ENCODE measurements around the gene PHACTR2.

Gene PHACTR2

DNA sequence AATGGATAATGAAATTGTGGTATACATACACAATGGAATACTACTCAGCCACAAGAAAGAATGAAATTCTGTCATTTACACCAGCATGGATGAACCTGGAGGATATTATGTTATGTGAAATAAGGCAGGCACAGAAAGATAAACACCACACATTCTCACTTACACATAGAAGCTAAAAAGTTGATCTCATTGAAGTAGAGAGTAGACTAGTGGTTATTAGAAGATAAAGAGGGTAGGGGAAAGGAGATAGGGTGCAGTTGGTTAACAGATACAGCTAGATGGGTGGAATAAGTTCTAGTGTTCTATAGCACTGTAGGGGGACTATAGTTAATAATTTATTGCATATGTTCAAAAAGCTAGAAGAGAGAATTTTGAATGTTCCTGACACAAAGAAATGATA is 139.9 kb downstream of the PHACTR2 start:
- H2AFZ ChIP-seq (ENCODE audit: insufficient read depth, low read length, poor library complexity), result no peak overlapping the region
- no peak overlapping the region for H3K4me2 ChIP-seq (ENCODE audit: low read length)
- H3K27ac ChIP-seq (ENCODE audit: low read depth, low read length), result no peak overlapping the region
- H2AK5ac ChIP-seq (ENCODE audit: low read length), result no peak overlapping the region
- H3K36me3 ChIP-seq (ENCODE audit: control insufficient read depth in 1 of 2, insufficient read depth in 2 of 2, low read length in 2 of 2), result peaks cover 2 to 6% of the 10 kb centered on the region in 2 experiments
- H4K8ac ChIP-seq (ENCODE audit: low read depth, low read length), result no peak overlapping the region
- H3K4me3 ChIP-seq (ENCODE audit: low read depth, low read length), result no peak overlapping the region
- H4K12ac ChIP-seq (ENCODE audit: low read depth, low read length), result no peak overlapping the region
- H4K91ac ChIP-seq (ENCODE audit: low read depth, low read length), result no peak overlapping the region
- DNase-seq, result no peak
- no peak overlapping the region for H3K4ac ChIP-seq (ENCODE audit: low read depth, low read length)
- H3K14ac ChIP-seq (ENCODE audit: low read length), result no peak overlapping the region
- H3K18ac ChIP-seq (ENCODE audit: low read length), result no peak overlapping the region
- no peak overlapping the region for H3K9ac ChIP-seq (ENCODE audit: low read length)
- no peak overlapping the region for H3K23ac ChIP-seq (ENCODE audit: low read length)
- no peak overlapping the region for H2BK120ac ChIP-seq (ENCODE audit: insufficient read depth, low read length, poor library complexity)
- peaks cover 0 to 1% of the 10 kb centered on the region in 2 experiments for H3K4me1 ChIP-seq (ENCODE audit: control insufficient read depth in 1 of 2, insufficient read depth in 2 of 2, low read length in 2 of 2)
- H3K79me1 ChIP-seq (ENCODE audit: low read length), result no peaks in the 10 kb centered on the region
- H3K27me3 ChIP-seq (ENCODE audit: insufficient read depth, low read length), result no peaks in the 10 kb centered on the region
- no peaks in the 10 kb centered on the region for H3K9me3 ChIP-seq (ENCODE audit: insufficient read depth, low read depth, low read length)
- H3K79me2 ChIP-seq (ENCODE audit: control insufficient read depth, insufficient read depth, low read length, poor library complexity), result no peaks in the 10 kb centered on the region
- H2BK12ac ChIP-seq (ENCODE audit: low read length), result no peak overlapping the region
- H2BK5ac ChIP-seq (ENCODE audit: low read depth, low read length, poor library complexity), result no peak overlapping the region

- Histone ChIP-seq H2BK120ac (ENCODE audit: insufficient read depth, low read length, poor library complexity) (no peak overlapping the region), H3K9me3 (ENCODE audit: insufficient read depth, low read depth, low read length) (no peaks in the 10 kb centered on the region), H3K4me3 (ENCODE audit: low read depth, low read length) (no peak overlapping the region), H3K36me3 (ENCODE audit: control insufficient read depth in 1 of 2, insufficient read depth in 2 of 2, low read length in 2 of 2) (peaks cover 5 to 6% of the 10 kb centered on the region in 2 experiments), H4K8ac (ENCODE audit: low read depth, low read length) (no peak overlapping the region), H2AK5ac (ENCODE audit: low read length) (no peak overlapping the region), H4K12ac (ENCODE audit: low read depth, low read length) (no peak overlapping the region), H3K23ac (ENCODE audit: low read length) (no peak overlapping the region), H3K27me3 (ENCODE audit: insufficient read depth, low read length) (no peaks in the 10 kb centered on the region), H3K9ac (ENCODE audit: low read length) (no peak overlapping the region), H3K14ac (ENCODE audit: low read length) (no peak overlapping the region), H3K79me1 (ENCODE audit: low read length) (no peaks in the 10 kb centered on the region), H2BK12ac (ENCODE audit: low read length) (no peak overlapping the region), H2BK5ac (ENCODE audit: low read depth, low read length, poor library complexity) (no peak overlapping the region), H2AFZ (ENCODE audit: insufficient read depth, low read length, poor library complexity) (no peak overlapping the region), H3K27ac (ENCODE audit: low read depth, low read length) (no peak overlapping the region), H3K4ac (ENCODE audit: low read depth, low read length) (no peak overlapping the region), H3K4me1 (ENCODE audit: control insufficient read depth in 1 of 2, insufficient read depth in 2 of 2, low read length in 2 of 2) (peaks cover 0 to 1% of the 10 kb centered on the region in 2 experiments), H3K4me2 (ENCODE audit: low read length) (no peak overlapping the region), H4K91ac (ENCODE audit: low read depth, low read length) (no peak overlapping the region), H3K79me2 (ENCODE audit: control insufficient read depth, insufficient read depth, low read length, poor library complexity) (no peaks in the 10 kb centered on the region), H3K18ac (ENCODE audit: low read length) (no peak overlapping the region)
- no CpG with 5 or more reads among the region's 6 CpGs for WGBS (ENCODE audit: extremely low coverage, insufficient coverage, insufficient read length)
- no peak for DNase-seq
These were observed 143.6 kb downstream of the PHACTR2 start for GRCh38 chr6:143821359-143821758.

DNA sequence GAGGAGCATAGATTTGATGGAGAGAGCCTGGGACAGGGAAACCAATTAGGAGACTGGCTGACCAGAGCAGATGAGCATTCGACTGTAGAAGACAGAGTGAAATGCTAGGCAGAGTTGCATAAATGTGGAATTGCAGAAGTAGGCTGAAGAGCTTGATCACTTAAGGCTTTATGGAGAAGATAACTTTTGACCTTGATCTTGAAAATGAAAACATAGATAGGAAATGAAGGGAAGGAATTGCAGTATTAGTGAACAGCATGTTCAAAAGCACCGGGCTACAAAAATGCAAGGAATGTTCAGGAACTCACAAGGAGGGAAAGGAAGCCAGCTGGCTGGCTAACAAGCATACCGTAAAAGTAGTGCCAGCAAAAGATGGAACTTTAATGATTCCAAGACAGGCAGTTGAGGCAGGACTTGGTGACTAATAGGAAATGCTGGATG is 144.8 kb downstream of the PHACTR2 start:
- Histone ChIP-seq H2BK120ac (ENCODE audit: insufficient read depth, low read length, poor library complexity) (no peak overlapping the region), H3K79me1 (ENCODE audit: low read length) (no peaks in the 10 kb centered on the region), H3K36me3 (ENCODE audit: control insufficient read depth in 1 of 2, insufficient read depth in 2 of 2, low read length in 2 of 2) (peaks cover 5 to 6% of the 10 kb centered on the region in 2 experiments), H3K79me2 (ENCODE audit: control insufficient read depth, insufficient read depth, low read length, poor library complexity) (no peaks in the 10 kb centered on the region), H3K9me3 (ENCODE audit: insufficient read depth, low read depth, low read length) (no peaks in the 10 kb centered on the region), H3K4me2 (ENCODE audit: low read length) (no peak overlapping the region), H3K4ac (ENCODE audit: low read depth, low read length) (no peak overlapping the region), H3K27me3 (ENCODE audit: insufficient read depth, low read length) (no peaks in the 10 kb centered on the region), H3K27ac (ENCODE audit: low read depth, low read length) (no peak overlapping the region), H4K8ac (ENCODE audit: low read depth, low read length) (no peak overlapping the region), H2AFZ (ENCODE audit: insufficient read depth, low read length, poor library complexity) (no peak overlapping the region), H3K18ac (ENCODE audit: low read length) (no peak overlapping the region), H3K4me1 (ENCODE audit: control insufficient read depth in 1 of 2, insufficient read depth in 2 of 2, low read length in 2 of 2) (peaks cover 0 to 1% of the 10 kb centered on the region in 2 experiments), H2AK5ac (ENCODE audit: low read length) (no peak overlapping the region), H4K91ac (ENCODE audit: low read depth, low read length) (no peak overlapping the region), H2BK12ac (ENCODE audit: low read length) (no peak overlapping the region), H3K4me3 (ENCODE audit: low read depth, low read length) (no peak overlapping the region), H4K12ac (ENCODE audit: low read depth, low read length) (no peak overlapping the region), H2BK5ac (ENCODE audit: low read depth, low read length, poor library complexity) (no peak overlapping the region), H3K14ac (ENCODE audit: low read length) (no peak overlapping the region), H3K23ac (ENCODE audit: low read length) (no peak overlapping the region), H3K9ac (ENCODE audit: low read length) (no peak overlapping the region)
- DNase-seq, result peak; percentile 13 to 66
- WGBS (ENCODE audit: extremely low coverage, insufficient coverage, insufficient read length), result no CpG with 5 or more reads among the region's 3 CpGs

DNA sequence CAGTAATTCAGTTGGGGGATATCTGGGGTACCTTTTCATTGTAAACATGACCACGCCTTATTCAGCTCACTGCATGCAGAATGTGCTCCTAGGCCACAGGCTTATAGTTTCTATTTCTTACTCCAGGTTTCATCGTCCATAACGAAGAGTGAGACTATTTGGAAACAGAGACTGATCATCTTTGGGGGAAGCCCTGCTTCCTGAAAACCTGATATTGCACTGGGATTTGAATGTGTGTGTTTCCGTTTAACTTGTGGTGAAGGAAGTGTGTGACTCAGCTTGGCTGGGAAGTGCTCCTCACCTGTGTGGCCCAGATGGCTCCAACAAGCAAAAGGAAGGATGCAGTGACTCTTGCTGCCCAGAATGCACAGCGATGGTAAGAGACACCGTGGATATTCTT is 145.8 kb downstream of the PHACTR2 start:
- H3K36me3 ChIP-seq (ENCODE audit: control insufficient read depth in 1 of 2, insufficient read depth in 2 of 2, low read length in 2 of 2), result peaks cover 4% of the 10 kb centered on the region in 2 experiments
- H3K27me3 ChIP-seq (ENCODE audit: insufficient read depth, low read length), result no peaks in the 10 kb centered on the region
- no peaks in the 10 kb centered on the region for H3K9me3 ChIP-seq (ENCODE audit: insufficient read depth, low read depth, low read length)
- no peak overlapping the region for H3K27ac ChIP-seq (ENCODE audit: low read depth, low read length)
- H3K4me2 ChIP-seq (ENCODE audit: low read length), result no peak overlapping the region
- H3K79me1 ChIP-seq (ENCODE audit: low read length), result no peaks in the 10 kb centered on the region
- H4K8ac ChIP-seq (ENCODE audit: low read depth, low read length), result no peak overlapping the region
- no CpG with 5 or more reads among the region's 6 CpGs for WGBS (ENCODE audit: extremely low coverage, insufficient coverage, insufficient read length)
- H2AFZ ChIP-seq (ENCODE audit: insufficient read depth, low read length, poor library complexity), result no peak overlapping the region
- H3K4me1 ChIP-seq (ENCODE audit: control insufficient read depth in 1 of 2, insufficient read depth in 2 of 2, low read length in 2 of 2), result peaks cover 0 to 1% of the 10 kb centered on the region in 2 experiments
- H2BK12ac ChIP-seq (ENCODE audit: low read length), result no peak overlapping the region
- no peak overlapping the region for H3K23ac ChIP-seq (ENCODE audit: low read length)
- no peak overlapping the region for H3K9ac ChIP-seq (ENCODE audit: low read length)
- no peak overlapping the region for H3K4me3 ChIP-seq (ENCODE audit: low read depth, low read length)
- H2BK5ac ChIP-seq (ENCODE audit: low read depth, low read length, poor library complexity), result no peak overlapping the region
- H2AK5ac ChIP-seq (ENCODE audit: low read length), result no peak overlapping the region
- no peak overlapping the region for H3K18ac ChIP-seq (ENCODE audit: low read length)
- H4K91ac ChIP-seq (ENCODE audit: low read depth, low read length), result no peak overlapping the region
- H3K79me2 ChIP-seq (ENCODE audit: control insufficient read depth, insufficient read depth, low read length, poor library complexity), result no peaks in the 10 kb centered on the region
- no peak overlapping the region for H4K12ac ChIP-seq (ENCODE audit: low read depth, low read length)
- DNase-seq, result no peak
- H3K4ac ChIP-seq (ENCODE audit: low read depth, low read length), result no peak overlapping the region
- H3K14ac ChIP-seq (ENCODE audit: low read length), result no peak overlapping the region
- no peak overlapping the region for H2BK120ac ChIP-seq (ENCODE audit: insufficient read depth, low read length, poor library complexity)

Data from trophoblast cell (in vitro differentiated cells and primary cell).